HepG2 (cell line): ENCODE data around the gene ZDHHC11. TPM values are rescaled to one million over a fixed set of nuclear protein-coding genes. Genes with fewer than 3 reads are reported as not detected.
A peak's percentile ranks its signal among the peaks of the same experiment; 100 is the strongest.

ENCODE experiments used
- ARNT ChIP-seq: fragments of 450-650 bp; IDR thresholded peaks from 2 replicates; pipeline ENCODE4 v1.6.1; 2017
- ATRX ChIP-seq: sonication (generic); formaldehyde crosslinking; IDR thresholded peaks from 2 replicates; pipeline ENCODE4 v1.4.0; 2020; ENCODE audit warnings: missing genetic modification reagents, borderline replicate concordance
- DMAP1 ChIP-seq: IDR thresholded peaks from 2 replicates; pipeline ENCODE4 v1.6.1; 2016
- HNRNPUL1 ChIP-seq: fragments of 200-400 bp; formaldehyde crosslinking; IDR thresholded peaks from 2 replicates; pipeline ENCODE4 v1.6.1; 2017; ENCODE audit warnings: low read depth, mild to moderate bottlenecking, low read length, moderate library complexity
- PHF8 ChIP-seq: sonication (generic); formaldehyde crosslinking; IDR thresholded peaks from 2 replicates; pipeline ENCODE4 v1.5.0; 2020; ENCODE audit warnings: missing genetic modification reagents
- POLR2AphosphoS5 ChIP-seq: IDR thresholded peaks from 2 replicates; pipeline ENCODE4 v1.6.1; 2012; ENCODE audit warnings: low read depth, low read length
- SPEN ChIP-seq: sonication (generic); formaldehyde crosslinking; IDR thresholded peaks from 2 replicates; pipeline ENCODE4 v1.5.1; 2020; ENCODE audit warnings: low read depth, mild to moderate bottlenecking, missing genetic modification reagents
- TBX2 ChIP-seq: sonication (generic); formaldehyde crosslinking; IDR thresholded peaks from 2 replicates; pipeline ENCODE4 v1.5.0; 2020; ENCODE audit warnings: missing genetic modification reagents, mild to moderate bottlenecking, borderline replicate concordance
- THAP11 ChIP-seq: IDR thresholded peaks from 2 replicates; pipeline ENCODE4 v1.6.1; 2016; ENCODE audit warnings: missing biosample characterization, missing genetic modification reagents
- ZNF10 ChIP-seq: sonication (generic); formaldehyde crosslinking; IDR thresholded peaks from 2 replicates; pipeline ENCODE4 v1.4.0; 2020; ENCODE audit warnings: mild to moderate bottlenecking, low read depth, missing genetic modification reagents, borderline replicate concordance
- ZNF136 ChIP-seq: sonication (generic); formaldehyde crosslinking; IDR thresholded peaks from 2 replicates; pipeline ENCODE4 v1.8.1; 2022; ENCODE audit warnings: low read depth, mild to moderate bottlenecking, moderate library complexity, missing genetic modification reagents
- ZNF253 ChIP-seq: sonication (generic); formaldehyde crosslinking; IDR thresholded peaks from 2 replicates; pipeline ENCODE4 v1.8.0; 2022; ENCODE audit warnings: mild to moderate bottlenecking, missing genetic modification reagents, borderline replicate concordance
- polyA plus RNA-seq, 8 experiments: library from polyadenylated mRNA; depleted of rRNA in 3 of 8; stranded (reverse) in 7 of 8; unstranded in 1 of 8; fragments of >200 nt; fragmentation: Illumina TruSeq in 4 of 8; extraction: Trizol in 4 of 8; gene quantifications; 2 replicates each; pipeline versions ENCODE4 v1.2.1 to v1.2.3, GENCODE V29; 2011 to 2016; ENCODE audit warnings: low read depth in 4 of 8, missing spikeins in 1 of 8, mixed read lengths in 1 of 8; ENCODE audit not compliant: insufficient read depth in 1 of 8
- total RNA-seq, 5 experiments: library from RNA; depleted of rRNA; stranded (reverse); fragments of >200 nt; fragmentation: Illumina TruSeq; extraction: Trizol; gene quantifications; 2 replicates each; pipeline ENCODE4 v1.2.3, GENCODE V29; 2016; ENCODE audit warnings: low read depth in 1 of 5
- TF ChIP-seq, protein P1 (sequence below): sonication (generic); formaldehyde crosslinking; IDR thresholded peaks from 2 replicates; pipeline ENCODE4 v1.5.0; 2020; ENCODE audit warnings: missing genetic modification reagents
- TF ChIP-seq, protein P2 (sequence below), 2 experiments: sonication (generic) in 1 of 2; formaldehyde crosslinking in 1 of 2; IDR thresholded peaks; 2 replicates each; pipeline versions ENCODE4 v1.4.0 to v1.6.1; 2016 to 2020; ENCODE audit warnings: borderline replicate concordance in 1 of 2, low read depth in 1 of 2, mild to moderate bottlenecking in 1 of 2, missing genetic modification reagents in 1 of 2
- TF ChIP-seq, protein P3 (sequence below): sonication (generic); formaldehyde crosslinking; IDR thresholded peaks from 2 replicates; pipeline ENCODE4 v1.4.0; 2020; ENCODE audit warnings: missing genetic modification reagents, borderline replicate concordance
- TF ChIP-seq, protein P4 (sequence below): sonication (generic); formaldehyde crosslinking; conservative IDR thresholded peaks from 2 replicates; pipeline ENCODE4 v1.8.0; 2022; ENCODE audit warnings: mild to moderate bottlenecking, moderate library complexity, missing genetic modification reagents
- TF ChIP-seq, protein P5 (sequence below): sonication (generic); formaldehyde crosslinking; IDR thresholded peaks from 2 replicates; pipeline ENCODE4 v1.5.0; 2020; ENCODE audit warnings: mild to moderate bottlenecking, missing genetic modification reagents
- TF ChIP-seq, protein P6 (sequence below): IDR thresholded peaks from 2 replicates; pipeline ENCODE4 v1.6.1; 2016; ENCODE audit warnings: mild to moderate bottlenecking, missing biosample characterization, missing genetic modification reagents

The ZDHHC11 gene
- total and polyA plus RNA-seq, 2 of the 13 experiments (the other 11 are each of a cell fraction or from before 2014, with no cell fraction given): 2.1 to 4.0 TPM

DNA sequence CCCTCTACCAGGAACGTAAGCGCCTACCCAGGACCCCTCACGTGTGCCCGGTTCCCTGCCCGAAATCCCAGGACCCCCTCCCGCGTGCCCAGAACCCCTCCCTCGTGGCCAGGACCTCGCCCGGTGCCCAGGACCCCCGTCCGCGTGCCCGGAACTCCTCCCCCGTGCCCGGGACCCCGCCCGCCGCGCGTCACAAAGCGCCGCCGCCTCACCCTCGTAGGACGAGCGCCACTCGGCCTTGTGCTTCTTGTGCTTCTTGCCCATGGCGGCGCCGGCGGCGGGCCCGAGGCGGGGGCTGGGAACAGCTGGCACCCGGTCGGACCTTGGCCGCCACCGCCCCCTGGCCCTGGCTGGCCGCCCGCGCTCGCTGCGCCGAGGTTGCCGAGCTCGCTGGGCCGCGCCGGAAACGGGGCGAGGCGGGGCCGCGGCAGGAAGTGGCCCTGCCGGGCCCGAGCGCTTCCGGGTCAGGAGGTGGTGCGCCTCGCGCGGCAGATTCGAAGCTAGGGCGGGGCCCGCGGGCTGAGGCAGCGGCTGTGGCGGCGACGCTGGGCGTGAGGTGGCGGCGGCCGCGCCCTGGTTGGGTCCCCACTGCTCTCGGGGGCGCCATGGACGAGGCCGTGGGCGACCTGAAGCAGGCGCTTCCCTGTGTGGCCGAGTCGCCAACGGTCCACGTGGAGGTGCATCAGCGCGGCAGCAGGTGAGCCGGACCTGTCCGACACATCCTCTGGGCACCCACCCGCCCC lies 41.8 kb upstream of the ZDHHC11 start, which contains the start of the genes BRD9 and TRIP13 (continued):
- TF ChIP-seq, protein P1, sequence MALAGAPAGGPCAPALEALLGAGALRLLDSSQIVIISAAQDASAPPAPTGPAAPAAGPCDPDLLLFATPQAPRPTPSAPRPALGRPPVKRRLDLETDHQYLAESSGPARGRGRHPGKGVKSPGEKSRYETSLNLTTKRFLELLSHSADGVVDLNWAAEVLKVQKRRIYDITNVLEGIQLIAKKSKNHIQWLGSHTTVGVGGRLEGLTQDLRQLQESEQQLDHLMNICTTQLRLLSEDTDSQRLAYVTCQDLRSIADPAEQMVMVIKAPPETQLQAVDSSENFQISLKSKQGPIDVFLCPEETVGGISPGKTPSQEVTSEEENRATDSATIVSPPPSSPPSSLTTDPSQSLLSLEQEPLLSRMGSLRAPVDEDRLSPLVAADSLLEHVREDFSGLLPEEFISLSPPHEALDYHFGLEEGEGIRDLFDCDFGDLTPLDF (CRISPR knock-in tag): peak; percentile 31; the same call in 1 of the 2 replicates
- TF ChIP-seq ARNT (no peak), POLR2AphosphoS5 (peak; percentile 58), HNRNPUL1 (no peak), ZNF136 (CRISPR knock-in tag) (no peak), DMAP1 (CRISPR knock-in tag) (peak; percentile 84), ZNF253 (CRISPR knock-in tag) (peak; percentile 70; the same call in 1 of the 2 replicates), PHF8 (CRISPR knock-in tag) (peak; percentile 71), SPEN (peak; percentile 85), ATRX (CRISPR knock-in tag) (no peak), TBX2 (CRISPR knock-in tag) (peak; percentile 35; the same call in 1 of the 2 replicates), THAP11 (CRISPR knock-in tag) (peak; percentile 91), ZNF10 (no peak)
- TF ChIP-seq, protein P2, sequence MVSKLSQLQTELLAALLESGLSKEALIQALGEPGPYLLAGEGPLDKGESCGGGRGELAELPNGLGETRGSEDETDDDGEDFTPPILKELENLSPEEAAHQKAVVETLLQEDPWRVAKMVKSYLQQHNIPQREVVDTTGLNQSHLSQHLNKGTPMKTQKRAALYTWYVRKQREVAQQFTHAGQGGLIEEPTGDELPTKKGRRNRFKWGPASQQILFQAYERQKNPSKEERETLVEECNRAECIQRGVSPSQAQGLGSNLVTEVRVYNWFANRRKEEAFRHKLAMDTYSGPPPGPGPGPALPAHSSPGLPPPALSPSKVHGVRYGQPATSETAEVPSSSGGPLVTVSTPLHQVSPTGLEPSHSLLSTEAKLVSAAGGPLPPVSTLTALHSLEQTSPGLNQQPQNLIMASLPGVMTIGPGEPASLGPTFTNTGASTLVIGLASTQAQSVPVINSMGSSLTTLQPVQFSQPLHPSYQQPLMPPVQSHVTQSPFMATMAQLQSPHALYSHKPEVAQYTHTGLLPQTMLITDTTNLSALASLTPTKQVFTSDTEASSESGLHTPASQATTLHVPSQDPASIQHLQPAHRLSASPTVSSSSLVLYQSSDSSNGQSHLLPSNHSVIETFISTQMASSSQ (IDR thresholded peaks at IDR 0.05; ENCODE audit: low read depth): no peak
- TF ChIP-seq, protein P2 (CRISPR knock-in tag; IDR thresholded peaks at IDR 0.05; ENCODE audit: borderline replicate concordance): no peak; the same call in 1 of the 2 replicates
- TF ChIP-seq, protein P3, sequence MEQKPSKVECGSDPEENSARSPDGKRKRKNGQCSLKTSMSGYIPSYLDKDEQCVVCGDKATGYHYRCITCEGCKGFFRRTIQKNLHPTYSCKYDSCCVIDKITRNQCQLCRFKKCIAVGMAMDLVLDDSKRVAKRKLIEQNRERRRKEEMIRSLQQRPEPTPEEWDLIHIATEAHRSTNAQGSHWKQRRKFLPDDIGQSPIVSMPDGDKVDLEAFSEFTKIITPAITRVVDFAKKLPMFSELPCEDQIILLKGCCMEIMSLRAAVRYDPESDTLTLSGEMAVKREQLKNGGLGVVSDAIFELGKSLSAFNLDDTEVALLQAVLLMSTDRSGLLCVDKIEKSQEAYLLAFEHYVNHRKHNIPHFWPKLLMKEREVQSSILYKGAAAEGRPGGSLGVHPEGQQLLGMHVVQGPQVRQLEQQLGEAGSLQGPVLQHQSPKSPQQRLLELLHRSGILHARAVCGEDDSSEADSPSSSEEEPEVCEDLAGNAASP (CRISPR knock-in tag): 0 out of 2 replicates have a peak, but pooled peaks have one; percentile 17
- TF ChIP-seq, protein P4, sequence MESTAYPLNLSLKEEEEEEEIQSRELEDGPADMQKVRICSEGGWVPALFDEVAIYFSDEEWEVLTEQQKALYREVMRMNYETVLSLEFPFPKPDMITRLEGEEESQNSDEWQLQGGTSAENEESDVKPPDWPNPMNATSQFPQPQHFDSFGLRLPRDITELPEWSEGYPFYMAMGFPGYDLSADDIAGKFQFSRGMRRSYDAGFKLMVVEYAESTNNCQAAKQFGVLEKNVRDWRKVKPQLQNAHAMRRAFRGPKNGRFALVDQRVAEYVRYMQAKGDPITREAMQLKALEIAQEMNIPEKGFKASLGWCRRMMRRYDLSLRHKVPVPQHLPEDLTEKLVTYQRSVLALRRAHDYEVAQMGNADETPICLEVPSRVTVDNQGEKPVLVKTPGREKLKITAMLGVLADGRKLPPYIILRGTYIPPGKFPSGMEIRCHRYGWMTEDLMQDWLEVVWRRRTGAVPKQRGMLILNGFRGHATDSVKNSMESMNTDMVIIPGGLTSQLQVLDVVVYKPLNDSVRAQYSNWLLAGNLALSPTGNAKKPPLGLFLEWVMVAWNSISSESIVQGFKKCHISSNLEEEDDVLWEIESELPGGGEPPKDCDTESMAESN (CRISPR knock-in tag): no peak
- TF ChIP-seq, protein P5, sequence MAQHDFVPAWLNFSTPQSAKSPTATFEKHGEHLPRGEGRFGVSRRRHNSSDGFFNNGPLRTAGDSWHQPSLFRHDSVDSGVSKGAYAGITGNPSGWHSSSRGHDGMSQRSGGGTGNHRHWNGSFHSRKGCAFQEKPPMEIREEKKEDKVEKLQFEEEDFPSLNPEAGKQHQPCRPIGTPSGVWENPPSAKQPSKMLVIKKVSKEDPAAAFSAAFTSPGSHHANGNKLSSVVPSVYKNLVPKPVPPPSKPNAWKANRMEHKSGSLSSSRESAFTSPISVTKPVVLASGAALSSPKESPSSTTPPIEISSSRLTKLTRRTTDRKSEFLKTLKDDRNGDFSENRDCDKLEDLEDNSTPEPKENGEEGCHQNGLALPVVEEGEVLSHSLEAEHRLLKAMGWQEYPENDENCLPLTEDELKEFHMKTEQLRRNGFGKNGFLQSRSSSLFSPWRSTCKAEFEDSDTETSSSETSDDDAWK (CRISPR knock-in tag): no peak
- TF ChIP-seq, protein P6, sequence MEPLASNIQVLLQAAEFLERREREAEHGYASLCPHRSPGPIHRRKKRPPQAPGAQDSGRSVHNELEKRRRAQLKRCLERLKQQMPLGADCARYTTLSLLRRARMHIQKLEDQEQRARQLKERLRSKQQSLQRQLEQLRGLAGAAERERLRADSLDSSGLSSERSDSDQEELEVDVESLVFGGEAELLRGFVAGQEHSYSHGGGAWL (CRISPR knock-in tag): peak; percentile 69; the same call in 1 of the 2 replicates
